H9 (cell line): ENCODE measurements around the gene RPL35. TPM values are rescaled to one million over a fixed set of nuclear protein-coding genes. Genes with fewer than 3 reads are reported as not detected.

Experiments
- DNase-seq: peaks from one replicate; pipeline ENCODE4 v3.0.0-alpha.2; 2017
- H2AFZ ChIP-seq: one replicate; pipeline ENCODE4 v1.6.1; 2013; ENCODE audit warnings: mild to moderate bottlenecking, low read length, control low read depth, moderate library complexity
- H2AK5ac ChIP-seq: 2 replicates; pipeline ENCODE4 v1.6.1; 2013; ENCODE audit warnings: low read length, control low read depth, mixed read lengths; ENCODE audit not compliant: insufficient read length
- H2BK120ac ChIP-seq: one replicate; pipeline ENCODE4 v1.6.1; 2013; ENCODE audit warnings: low read depth, mild to moderate bottlenecking, low read length, control low read depth, inconsistent platforms; ENCODE audit not compliant: poor library complexity, severe bottlenecking
- H2BK12ac ChIP-seq: 2 replicates; pipeline ENCODE4 v1.6.1; 2013; ENCODE audit warnings: low read length, control low read depth, mixed read lengths, low read depth; ENCODE audit not compliant: insufficient read length
- H2BK15ac ChIP-seq: 2 replicates; pipeline ENCODE4 v1.6.1; 2013; ENCODE audit warnings: low read depth, low read length, control low read depth
- H2BK20ac ChIP-seq: one replicate; pipeline ENCODE4 v1.6.1; 2013; ENCODE audit warnings: low read depth, mild to moderate bottlenecking, low read length, control low read depth, inconsistent platforms; ENCODE audit not compliant: poor library complexity, severe bottlenecking
- H2BK5ac ChIP-seq: 2 replicates; pipeline ENCODE4 v1.6.1; 2013; ENCODE audit warnings: low read length, control low read depth, mixed read lengths; ENCODE audit not compliant: insufficient read length
- H3K14ac ChIP-seq: 2 replicates; pipeline ENCODE4 v1.6.1; 2013; ENCODE audit warnings: low read length, control low read depth; ENCODE audit not compliant: insufficient read depth
- H3K18ac ChIP-seq: 2 replicates; pipeline ENCODE4 v1.6.1; 2013; ENCODE audit warnings: low read depth, mild to moderate bottlenecking, mixed read lengths, low read length, control low read depth; ENCODE audit not compliant: insufficient read length
- H3K23ac ChIP-seq: 2 replicates; pipeline ENCODE4 v1.6.1; 2013; ENCODE audit warnings: low read length, control low read depth, mixed read lengths, low read depth; ENCODE audit not compliant: insufficient read length
- H3K23me2 ChIP-seq: 2 replicates; pipeline ENCODE4 v1.6.1; 2013; ENCODE audit warnings: low read depth, mild to moderate bottlenecking, mixed read lengths, low read length, control low read depth; ENCODE audit not compliant: insufficient read length, poor library complexity, severe bottlenecking
- H3K27ac ChIP-seq: 2 replicates; pipeline ENCODE4 v1.5.1; 2013; ENCODE audit warnings: low read length, control low read depth, mixed read lengths, low read depth; ENCODE audit not compliant: insufficient read length
- H3K27me3 ChIP-seq: 2 replicates; pipeline ENCODE4 v1.6.1; 2013; ENCODE audit warnings: low read length, control low read depth, inconsistent platforms; ENCODE audit not compliant: insufficient read depth
- H3K4ac ChIP-seq: 2 replicates; pipeline ENCODE4 v1.6.1; 2013; ENCODE audit warnings: low read depth, mild to moderate bottlenecking, control low read depth, inconsistent platforms, low read length, moderate library complexity
- H3K4me1 ChIP-seq: 2 replicates; pipeline ENCODE4 v1.6.1; 2013; ENCODE audit warnings: low read length, control low read depth, inconsistent platforms; ENCODE audit not compliant: insufficient read depth
- H3K4me2 ChIP-seq: 2 replicates; pipeline ENCODE4 v1.6.1; 2013; ENCODE audit warnings: low read length, control low read depth, mixed read lengths; ENCODE audit not compliant: insufficient read length, insufficient read depth
- H3K56ac ChIP-seq: 2 replicates; pipeline ENCODE4 v1.6.1; 2013; ENCODE audit warnings: low read depth, mild to moderate bottlenecking, mixed read lengths, low read length, control low read depth; ENCODE audit not compliant: insufficient read length
- H3K79me1 ChIP-seq: 2 replicates; pipeline ENCODE4 v1.6.1; 2013; ENCODE audit warnings: low read depth, mild to moderate bottlenecking, moderate library complexity, low read length, control low read depth, inconsistent platforms; ENCODE audit not compliant: insufficient read depth, poor library complexity, severe bottlenecking
- H3K79me2 ChIP-seq: 2 replicates; pipeline ENCODE4 v1.6.1; 2013; ENCODE audit warnings: low read length, control low read depth, inconsistent platforms; ENCODE audit not compliant: insufficient read depth
- H3K9ac ChIP-seq: 2 replicates; pipeline ENCODE4 v1.6.1; 2013; ENCODE audit warnings: low read length, control low read depth, mixed read lengths; ENCODE audit not compliant: insufficient read length; ENCODE audit errors: extremely low read depth
- H3K9me3 ChIP-seq: one replicate; pipeline ENCODE4 v1.6.1; 2013; ENCODE audit warnings: low read depth, low read length, inconsistent platforms; ENCODE audit not compliant: control insufficient read depth
- H3T11ph ChIP-seq: one replicate; pipeline ENCODE4 v1.6.1; 2013; ENCODE audit warnings: mild to moderate bottlenecking, low read length, control low read depth, inconsistent platforms
- H4K20me1 ChIP-seq: one replicate; pipeline ENCODE4 v1.6.1; 2013; ENCODE audit not compliant: control insufficient read depth, insufficient read length, insufficient read depth
- H4K5ac ChIP-seq: 2 replicates; pipeline ENCODE4 v1.6.1; 2013; ENCODE audit warnings: low read depth, mild to moderate bottlenecking, mixed read lengths, low read length, control low read depth; ENCODE audit not compliant: insufficient read length
- H4K8ac ChIP-seq: replicated peaks from 2 replicates; pipeline ENCODE4 v1.6.1; 2013; ENCODE audit warnings: low read length, control low read depth, mixed read lengths, low read depth; ENCODE audit not compliant: insufficient read length
- H4K91ac ChIP-seq: 2 replicates; pipeline ENCODE4 v1.6.1; 2013; ENCODE audit warnings: low read depth, mild to moderate bottlenecking, moderate library complexity, mixed read lengths, low read length, control low read depth; ENCODE audit not compliant: insufficient read length
- H3K27ac Mint-ChIP-seq, 3 experiments: 2 replicates in 2 of 3; 3 replicates in 1 of 3; pipeline ENCODE4 v1.8.0; 2020 to 2021; ENCODE audit warnings: mixed read lengths in 3 of 3, mild to moderate bottlenecking in 1 of 3, moderate library complexity in 1 of 3
- H3K27me3 Mint-ChIP-seq: 2 replicates; pipeline ENCODE4 v1.8.0; 2021; ENCODE audit warnings: low read depth, mild to moderate bottlenecking, moderate library complexity, mixed read lengths
- H3K36me3 Mint-ChIP-seq, 3 experiments: 2 replicates in 2 of 3; 3 replicates in 1 of 3; pipeline ENCODE4 v1.8.0; 2020 to 2021; ENCODE audit warnings: low read depth in 3 of 3, mixed read lengths in 3 of 3; ENCODE audit not compliant: insufficient read depth in 1 of 3
- H3K4me1 Mint-ChIP-seq, 2 experiments: 2 replicates each; pipeline ENCODE4 v1.8.0; 2020; ENCODE audit warnings: mixed read lengths in 2 of 2
- H3K4me3 Mint-ChIP-seq, 2 experiments: 2 replicates in 1 of 2; 3 replicates in 1 of 2; pipeline ENCODE4 v1.8.0; 2020 to 2021; ENCODE audit warnings: mild to moderate bottlenecking in 2 of 2, mixed read lengths in 2 of 2, moderate library complexity in 1 of 2
- H3K9me3 Mint-ChIP-seq, 2 experiments: 2 replicates in 1 of 2; 3 replicates in 1 of 2; pipeline ENCODE4 v1.8.0; 2020; ENCODE audit warnings: mild to moderate bottlenecking in 2 of 2, mixed read lengths in 2 of 2, moderate library complexity in 1 of 2
- CTCF ChIP-seq: fragments of 200-600 bp; sonication (generic); conservative IDR thresholded peaks from 3 replicates; pipeline ENCODE4 v1.8.0; 2021; ENCODE audit warnings: antibody characterized with exemption, mild to moderate bottlenecking
- WGBS: extraction: QIAGEN DNeasy Blood & Tissue Kit; methylation state at CpG from one replicate; pipeline ENCODE4 v1.1.7; 2013; ENCODE audit warnings: missing lambda C conversion rate, low lambda C conversion rate, mixed read lengths; ENCODE audit not compliant: insufficient read length; ENCODE audit errors: extremely low coverage; 5-methylcytosine and 5-hydroxymethylcytosine counted together
- total RNA-seq: library from RNA; stranded (reverse); gene quantifications from 2 replicates; pipeline ENCODE4 v1.2.1, GENCODE V29; 2021

RPL35 gene
- total RNA-seq, 1 experiment from 2014 or later: 1,840 TPM

- Histone ChIP-seq H2BK15ac (no peak overlapping the region), H3K56ac (no peak overlapping the region), H3K18ac (no peak overlapping the region), H2BK120ac (no peak overlapping the region), H2BK20ac (no peak overlapping the region), H4K20me1 (no peaks in the 10 kb centered on the region), H3K4me1 (peaks cover 3% of the 10 kb centered on the region; the same call in 1 of the 2 replicates), H3T11ph (no peak overlapping the region), H3K9ac (no peak overlapping the region), H2AFZ (no peak overlapping the region), H2AK5ac (no peak overlapping the region), H4K91ac (no peak overlapping the region), H3K27ac (no peak overlapping the region), H4K8ac (no peak overlapping the region), H3K79me1 (no peaks in the 10 kb centered on the region), H3K23me2 (peaks cover 3% of the 10 kb centered on the region), H4K5ac (no peak overlapping the region), H2BK5ac (no peak overlapping the region), H3K27me3 (no peaks in the 10 kb centered on the region), H3K23ac (no peak overlapping the region), H3K14ac (no peak overlapping the region), H3K4ac (no peak overlapping the region), H3K4me2 (peak overlapping the region; percentile 54), H3K79me2 (no peaks in the 10 kb centered on the region), H2BK12ac (no peak overlapping the region), H3K9me3 (no peaks in the 10 kb centered on the region)
- no CpG with 5 or more reads among the region's 11 CpGs for WGBS
- H3K4me3 Mint-ChIP-seq: peak overlapping the region; percentile 67 to 81
- peaks cover 7 to 15% of the 10 kb centered on the region in 2 experiments for H3K4me1 Mint-ChIP-seq
- no peak overlapping the region; a peak in 1 of 7 replicates for H3K27ac Mint-ChIP-seq
- peaks cover 15 to 21% (median 16%) of the 10 kb centered on the region in 3 experiments; a peak in 6 of 7 replicates for H3K36me3 Mint-ChIP-seq
- no peaks in the 10 kb centered on the region for H3K9me3 Mint-ChIP-seq
- no peak for DNase-seq
- TF ChIP-seq CTCF: no peak
- H3K27me3 Mint-ChIP-seq: no peaks in the 10 kb centered on the region; the same call in 1 of the 2 replicates
Observed at GRCh38 chr9:124853605-124854143, 8.1 kb downstream of the RPL35 start.
